T-helper 2 cell (primary cell): ENCODE results near the gene PNPLA7.

Experiments used
- DNase-seq, 5 experiments: peaks; one replicate each; pipeline versions ENCODE4 v3.0.0 to v3.0.0-alpha.2; 2012 to 2022

PNPLA7 gene

GRCh38 chr9:137460363-137461315 is 89.6 kb downstream of the PNPLA7 start:
- no peak for DNase-seq

GRCh38 chr9:137459601-137460362 is 90.4 kb downstream of the PNPLA7 start:
- DNase-seq: no peak

- peak; percentile 87 to 95 (median 90) for DNase-seq
Observed at GRCh38 chr9:137459152-137459600, 91.0 kb downstream of the PNPLA7 start, which contains the start of gene NSMF. Gene NSMF (minus strand): TSS chr9:137459334. CDS start chr9:137459102, 232 bp downstream.

DNA sequence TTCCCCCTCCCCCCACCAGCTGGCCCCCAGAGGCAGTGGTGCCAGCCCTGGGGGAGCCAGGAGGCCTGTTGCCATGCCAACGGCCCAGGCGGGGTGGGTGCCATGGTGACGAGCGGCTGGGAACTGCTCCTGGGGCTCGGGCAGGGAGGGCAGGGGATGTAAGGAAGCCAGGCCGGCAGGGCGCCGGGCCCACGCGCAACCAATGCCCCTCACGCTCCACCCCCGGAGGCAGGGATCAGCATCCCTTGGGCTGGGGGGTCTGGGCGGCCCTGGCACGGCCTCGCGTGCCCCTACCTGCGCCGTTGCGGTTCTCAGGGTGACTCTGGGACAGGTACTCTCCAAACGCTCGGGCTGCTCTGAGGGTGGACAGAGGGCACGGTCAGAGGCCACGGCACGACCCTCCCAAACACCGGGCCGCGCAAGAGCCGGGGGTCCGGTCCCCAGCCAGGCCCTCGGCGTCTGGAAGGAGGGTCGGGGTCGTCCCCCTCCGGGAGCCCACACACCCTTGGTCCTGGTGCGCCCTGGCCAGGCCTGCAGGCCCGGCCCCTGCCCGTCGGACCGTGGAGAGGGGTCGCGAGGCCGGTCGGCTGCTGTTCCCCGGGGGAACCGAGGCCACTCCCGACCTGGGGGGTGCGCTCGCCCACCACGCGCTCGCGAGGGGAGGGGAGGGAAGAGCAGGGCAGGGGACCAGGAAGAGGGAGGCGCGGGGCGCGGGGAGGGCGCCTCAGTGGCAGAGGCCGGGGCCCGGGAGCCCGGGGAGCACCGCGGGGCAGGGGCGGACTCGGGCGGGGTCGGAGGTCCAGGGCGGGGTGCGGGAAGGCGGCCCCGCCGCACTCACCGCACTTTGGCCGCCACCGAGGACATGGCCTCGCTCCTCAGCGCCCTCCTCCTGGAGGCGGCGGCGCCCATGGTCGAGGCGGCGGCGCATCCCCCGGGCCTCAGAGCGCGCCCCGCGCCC is 91.7 kb downstream of the PNPLA7 start:
- peak in 3 of 5 experiments; percentile 10 to 33 (median 14) for DNase-seq

GRCh38 chr9:137457406-137458193 is 92.6 kb downstream of the PNPLA7 start:
- DNase-seq: peak in 2 of 5 experiments; percentile 3 to 7

DNA sequence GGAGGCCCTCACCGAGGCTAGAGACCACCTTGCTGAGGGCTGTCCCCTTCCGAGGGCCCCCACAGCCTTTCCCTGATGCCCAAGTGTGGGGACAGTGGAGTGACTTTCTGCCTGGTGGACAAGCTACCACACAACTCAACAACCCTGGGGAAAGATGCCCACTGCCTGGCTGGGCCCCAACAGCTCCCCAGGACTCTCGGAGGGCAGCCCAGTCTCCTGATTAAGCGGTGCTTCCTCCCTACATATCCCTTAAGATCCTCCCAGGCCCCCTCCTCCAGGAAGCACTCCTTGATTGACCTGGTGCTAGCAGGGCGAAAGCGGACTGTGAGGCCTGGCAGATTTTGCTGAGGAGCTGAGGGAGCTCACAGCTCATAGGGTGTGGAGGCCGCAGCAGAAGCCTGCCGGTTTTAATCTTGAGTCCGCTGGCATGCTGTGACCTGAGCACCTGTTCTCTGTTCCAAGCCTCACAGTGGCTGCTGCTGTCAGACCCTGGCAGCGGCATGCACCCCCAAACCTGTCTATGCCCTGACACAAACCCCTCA is 93.3 kb downstream of the PNPLA7 start:
- no peak for DNase-seq

GRCh38 chr9:137456061-137456863 is 93.9 kb downstream of the PNPLA7 start:
- DNase-seq: no peak

- DNase-seq: no peak
Observed at GRCh38 chr9:137455359-137455991, 94.7 kb downstream of the PNPLA7 start.

GRCh38 chr9:137454597-137455358 is 95.4 kb downstream of the PNPLA7 start:
- DNase-seq: peak in 1 of 5 experiments; percentile 3

GRCh38 chr9:137454145-137454596 is 96.0 kb downstream of the PNPLA7 start:
- peak in 3 of 5 experiments; percentile 34 to 47 (median 40) for DNase-seq

GRCh38 chr9:137453643-137454081 is 96.5 kb downstream of the PNPLA7 start:
- peak in 4 of 5 experiments; percentile 35 to 65 (median 53) for DNase-seq

DNA sequence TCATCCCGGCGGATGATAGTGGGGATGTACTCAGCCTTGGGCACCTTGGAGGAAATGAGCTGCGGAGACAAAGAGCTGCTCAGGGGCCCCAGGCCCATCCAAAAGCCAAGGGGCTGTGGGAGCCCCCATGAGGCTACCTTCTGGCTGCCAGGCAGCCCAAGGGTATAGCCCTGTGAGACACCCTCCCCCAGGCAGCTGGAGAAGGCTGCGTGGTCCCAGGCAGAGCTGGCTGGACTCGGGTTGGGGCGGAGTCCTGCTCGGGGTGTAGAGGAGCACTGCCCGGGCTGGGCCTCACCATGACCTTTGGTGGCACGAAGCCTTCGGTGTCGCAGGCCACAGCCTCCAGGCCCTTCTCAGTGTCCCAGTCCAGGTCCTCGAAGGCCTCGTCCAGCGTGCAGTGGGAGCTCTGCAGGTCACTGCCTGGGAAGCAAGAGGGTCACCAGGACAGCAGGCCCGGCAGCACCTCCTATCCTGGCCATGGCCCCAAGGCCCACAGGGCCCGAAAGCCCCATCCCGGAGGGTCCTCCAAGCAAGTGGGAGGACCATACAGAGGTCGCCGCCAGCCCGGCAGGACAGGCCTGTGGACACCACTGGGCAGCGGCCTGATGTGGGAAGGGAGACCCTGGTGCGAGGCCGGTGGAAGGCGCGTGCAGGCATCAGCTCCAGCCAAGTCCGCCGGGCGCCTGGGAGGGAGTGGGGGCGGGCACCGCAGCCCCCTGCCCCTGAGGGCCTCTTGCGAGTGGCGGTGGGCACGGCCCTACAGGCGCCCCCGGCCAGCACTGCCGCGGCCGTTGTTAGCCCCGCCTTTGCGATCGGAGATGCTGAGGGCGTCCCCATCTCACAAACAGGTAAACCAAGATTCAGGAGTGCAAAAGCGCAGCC is 97.2 kb downstream of the PNPLA7 start:
- DNase-seq: peak in 1 of 5 experiments; percentile 14

DNA sequence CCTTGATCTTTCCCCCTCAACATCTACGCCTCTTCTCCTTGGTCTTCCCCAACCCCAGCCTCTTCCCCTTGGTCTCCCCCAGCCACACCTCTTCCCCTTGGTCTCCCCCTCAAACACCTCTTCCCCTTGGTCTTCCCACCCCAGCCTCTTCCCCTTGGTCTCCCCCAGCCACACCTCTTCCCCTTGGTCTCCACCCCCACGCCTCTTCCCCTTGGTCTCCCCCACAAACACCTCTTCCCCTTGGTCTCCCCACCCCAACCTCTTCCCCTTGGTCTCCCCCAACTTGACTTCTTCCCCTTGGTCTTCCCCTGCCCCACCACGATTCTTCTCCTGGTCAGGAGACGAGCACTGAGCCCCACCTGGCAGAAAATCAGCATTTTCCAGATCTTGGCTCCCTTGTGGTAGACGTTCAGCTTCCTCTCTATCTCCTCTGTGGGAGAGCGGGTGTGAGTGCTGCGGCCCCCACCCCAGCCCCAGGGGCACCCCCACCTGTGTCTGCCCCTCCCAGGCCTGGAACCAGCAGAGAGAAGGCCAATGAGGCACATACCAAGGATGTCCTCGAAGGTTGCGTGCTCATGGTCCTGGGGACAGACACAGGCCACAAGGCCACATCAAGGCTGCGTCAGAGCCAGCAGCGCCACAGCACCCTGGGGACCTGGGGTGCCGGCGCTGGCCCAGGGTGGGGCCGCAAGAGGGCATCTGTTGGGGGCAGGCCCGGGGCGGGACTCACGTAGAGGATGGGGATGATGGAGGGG is 98.0 kb downstream of the PNPLA7 start:
- peak in 1 of 5 experiments; percentile 2 for DNase-seq

- peak in 1 of 5 experiments; percentile 6 for DNase-seq
Observed at GRCh38 chr9:137451264-137452005, 98.8 kb downstream of the PNPLA7 start.

DNA sequence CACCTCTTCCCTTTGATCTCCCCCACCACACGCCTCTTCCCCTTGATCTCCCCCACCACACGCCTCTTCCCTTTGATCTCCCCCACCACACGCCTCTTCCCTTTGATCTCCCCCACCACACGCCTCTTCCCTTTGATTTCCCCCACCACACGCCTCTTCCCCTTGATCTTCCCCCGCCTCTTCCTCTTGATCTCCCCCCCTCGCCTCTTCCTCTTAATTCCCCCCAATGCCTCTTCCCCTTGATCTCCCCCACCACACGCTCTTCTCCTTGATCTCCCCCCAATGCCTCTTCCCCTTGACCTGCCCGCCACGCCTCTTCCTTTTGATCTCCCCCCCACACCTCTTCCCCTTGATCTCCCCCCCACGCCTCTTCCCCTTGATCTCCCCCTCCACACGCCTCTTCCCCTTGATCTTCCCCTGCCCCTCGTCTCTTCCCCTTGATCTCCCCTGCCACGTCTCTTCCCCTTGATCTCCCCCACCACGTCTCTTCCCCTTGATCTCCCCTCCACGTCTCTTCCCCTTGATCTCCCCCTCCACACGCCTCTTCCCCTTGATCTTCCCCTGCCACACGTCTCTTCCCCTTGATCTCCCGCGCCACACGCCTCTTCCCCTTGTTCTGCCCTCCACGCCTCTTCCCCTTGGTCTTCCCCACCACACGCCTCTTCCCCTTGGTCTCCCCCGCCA is 99.5 kb downstream of the PNPLA7 start:
- DNase-seq: peak in 2 of 5 experiments; percentile 46 to 69
